SK-N-SH (cell line): ENCODE results near the gene FCHO2. TPM values are rescaled to one million over a fixed set of nuclear protein-coding genes. Genes with fewer than 3 reads are reported as not detected.

Source experiments
- CTCF ChIA-PET: fragments of 300-600, 350-600 bp; formaldehyde crosslinking; extraction: SDS; loops from one replicate; lab custom pipeline; 2021; lab: Yijun Ruan, JAX
- POLR2A ChIA-PET: fragments of 350-600 bp; sonication (Branson Sonifier 250); formaldehyde crosslinking; extraction: SDS; loops from one replicate; lab custom pipeline; 2020; ENCODE audit warnings: antibody characterized with exemption, inconsistent platforms; lab: Yijun Ruan, JAX
- DNase-seq: peaks from one replicate; pipeline ENCODE4 v3.0.0; 2012
- H2AFZ ChIP-seq: fragments of 200-600 bp; sonication (generic); 2 replicates; pipeline ENCODE4 v1.8.1; 2016; ENCODE audit warnings: antibody characterized with exemption, mild to moderate bottlenecking, low read depth
- H3F3A ChIP-seq: fragments of 200-600 bp; sonication (generic); replicated peaks from 2 replicates; pipeline ENCODE3; 2016; ENCODE audit warnings: antibody characterized with exemption, mild to moderate bottlenecking; ENCODE audit not compliant: insufficient read depth
- H3K27ac ChIP-seq, 2 experiments: fragments of 200-500 bp in 1 of 2; fragments of 200-600 bp in 1 of 2; sonication (Bioruptor generic) in 1 of 2; sonication (generic), shearing (Covaris generic) in 1 of 2; 2 replicates each; pipeline versions ENCODE4 v1.5.1 to v1.6.1; 2014 to 2016; ENCODE audit warnings: low read depth in 2 of 2, inconsistent platforms in 1 of 2, low read length in 1 of 2, mild to moderate bottlenecking in 1 of 2, mixed read lengths in 1 of 2
- H3K27me3 ChIP-seq: fragments of 200-600 bp; sonication (generic), shearing (Covaris generic); 2 replicates; pipeline ENCODE4 v1.6.1; 2016; ENCODE audit warnings: mixed run types; ENCODE audit not compliant: insufficient read depth
- H3K36me3 ChIP-seq, 2 experiments: fragments of 200-500 bp in 1 of 2; fragments of 200-600 bp in 1 of 2; sonication (Bioruptor generic) in 1 of 2; sonication (generic) in 1 of 2; replicated peaks in 1 of 2; 2 replicates each; pipeline versions ENCODE3 to v1.5.1; 2014 to 2016; ENCODE audit warnings: low read length in 1 of 2, mild to moderate bottlenecking in 1 of 2; ENCODE audit not compliant: insufficient read depth in 2 of 2, control insufficient read depth in 1 of 2
- H3K4me1 ChIP-seq, 2 experiments: fragments of 200-500 bp in 1 of 2; fragments of 200-600 bp in 1 of 2; sonication (Bioruptor generic) in 1 of 2; sonication (generic), shearing (Covaris generic) in 1 of 2; 2 replicates each; pipeline versions ENCODE4 v1.5.1 to v1.6.1; 2014 to 2016; ENCODE audit warnings: low read depth in 1 of 2, low read length in 1 of 2, mixed run types in 1 of 2; ENCODE audit not compliant: insufficient read depth in 2 of 2, control insufficient read depth in 1 of 2
- H3K4me2 ChIP-seq: fragments of 200-600 bp; sonication (generic), shearing (Covaris generic); 2 replicates; pipeline ENCODE4 v1.6.1; 2017; ENCODE audit warnings: mixed run types
- H3K4me3 ChIP-seq, 2 experiments: fragments of 200-500 bp in 1 of 2; fragments of 200-600 bp in 1 of 2; sonication (Bioruptor generic) in 1 of 2; sonication (generic), shearing (Covaris generic) in 1 of 2; 2 replicates each; pipeline versions ENCODE4 v1.5.1 to v1.8.1; 2014 to 2016; ENCODE audit warnings: low read depth in 2 of 2, inconsistent platforms in 1 of 2, low read length in 1 of 2, mild to moderate bottlenecking in 1 of 2, mixed read lengths in 1 of 2, moderate library complexity in 1 of 2
- H3K79me2 ChIP-seq: fragments of 200-600 bp; sonication (generic); 2 replicates; pipeline ENCODE4 v1.8.1; 2017; ENCODE audit warnings: mild to moderate bottlenecking; ENCODE audit not compliant: insufficient read depth
- H3K9ac ChIP-seq: fragments of 200-600 bp; sonication (generic); 2 replicates; pipeline ENCODE4 v1.6.1; 2017; ENCODE audit warnings: mixed run types
- H3K9me2 ChIP-seq: fragments of 200-600 bp; sonication (generic); 2 replicates; pipeline ENCODE4 v1.6.1; 2017; ENCODE audit warnings: mixed run types
- H3K9me3 ChIP-seq: fragments of 200-600 bp; sonication (generic); 2 replicates; pipeline ENCODE4 v1.6.1; 2017; ENCODE audit warnings: mixed run types, mild to moderate bottlenecking, moderate library complexity
- H4K20me1 ChIP-seq: fragments of 200-600 bp; sonication (generic); 2 replicates; pipeline ENCODE4 v1.6.1; 2017; ENCODE audit warnings: mild to moderate bottlenecking, mixed run types; ENCODE audit not compliant: insufficient read depth
- CHD2 ChIP-seq: fragments of 150-350 bp; IDR thresholded peaks from 2 replicates; pipeline ENCODE4 v1.6.1; 2018; ENCODE audit warnings: low read length; ENCODE audit not compliant: partially characterized antibody
- ELF1 ChIP-seq: IDR thresholded peaks from 2 replicates; pipeline ENCODE4 v1.4.0; 2012
- EP300 ChIP-seq, 2 experiments: IDR thresholded peaks; 2 replicates each; pipeline versions ENCODE4 v1.4.0 to v1.6.1; 2012; ENCODE audit warnings: borderline replicate concordance in 1 of 2, low read depth in 1 of 2, low read length in 1 of 2
- FOSL2 ChIP-seq: IDR thresholded peaks from 2 replicates; pipeline ENCODE4 v1.4.0; 2012; ENCODE audit warnings: low read depth, mild to moderate bottlenecking, moderate library complexity, borderline replicate concordance
- GABPA ChIP-seq: IDR thresholded peaks from 2 replicates; pipeline ENCODE4 v1.4.0; 2012; ENCODE audit warnings: low read depth, mild to moderate bottlenecking
- GATA2 ChIP-seq: sonication (generic); formaldehyde crosslinking; IDR thresholded peaks from 2 replicates; pipeline ENCODE4 v1.5.0; 2020; ENCODE audit warnings: mild to moderate bottlenecking, missing genetic modification reagents
- JUND ChIP-seq: IDR thresholded peaks from 2 replicates; pipeline ENCODE4 v1.4.0; 2012
- MXI1 ChIP-seq: IDR thresholded peaks from 2 replicates; pipeline ENCODE4 v1.6.1; 2012; ENCODE audit warnings: mild to moderate bottlenecking, low read depth, low read length, improper control_type of control experiment
- NRF1 ChIP-seq: IDR thresholded peaks from 2 replicates; pipeline ENCODE4 v1.6.1; 2012; ENCODE audit warnings: low read depth, mild to moderate bottlenecking, low read length
- RAD21 ChIP-seq: IDR thresholded peaks from 2 replicates; pipeline ENCODE4 v1.6.1; 2012; ENCODE audit warnings: mild to moderate bottlenecking, low read length
- RFX5 ChIP-seq: IDR thresholded peaks from 2 replicates; pipeline ENCODE4 v1.6.1; 2012; ENCODE audit warnings: mild to moderate bottlenecking, improper control_type of control experiment, low read length
- RXRA ChIP-seq: IDR thresholded peaks from 2 replicates; pipeline ENCODE4 v1.4.0; 2012; ENCODE audit warnings: low read depth, mild to moderate bottlenecking, borderline replicate concordance
- SIN3A ChIP-seq: IDR thresholded peaks from 2 replicates; pipeline ENCODE4 v1.6.1; 2012; ENCODE audit warnings: low read depth, mild to moderate bottlenecking, low read length, moderate library complexity, borderline replicate concordance
- TCF12 ChIP-seq: IDR thresholded peaks from 2 replicates; pipeline ENCODE4 v1.4.0; 2012
- TEAD4 ChIP-seq: IDR thresholded peaks from 2 replicates; pipeline ENCODE4 v1.4.0; 2012; ENCODE audit warnings: mild to moderate bottlenecking, borderline replicate concordance; ENCODE audit not compliant: insufficient read depth
- YY1 ChIP-seq: IDR thresholded peaks from 2 replicates; pipeline ENCODE4 v1.4.0; 2012; ENCODE audit warnings: low read depth, mild to moderate bottlenecking
- WGBS: methylation state at CpG from one replicate; pipeline ENCODE4 v1.1.6; 2017; ENCODE audit warnings: low lambda C conversion rate; 5-methylcytosine and 5-hydroxymethylcytosine counted together
- polyA plus RNA-seq, 3 experiments: library from polyadenylated mRNA; depleted of rRNA; stranded (reverse); fragments of >200 nt; gene quantifications; 2 replicates each; pipeline ENCODE4 v1.2.3, GENCODE V29; 2012
- TF ChIP-seq, protein P1 (sequence below): fragments of 200-600 bp; sonication (generic); IDR thresholded peaks from 2 replicates; pipeline ENCODE4 v1.6.1; 2017; ENCODE audit warnings: antibody characterized with exemption, mild to moderate bottlenecking, moderate library complexity
- TF ChIP-seq, protein P2 (sequence below): IDR thresholded peaks from 2 replicates; pipeline ENCODE4 v1.4.0; 2012; ENCODE audit warnings: low read depth, borderline replicate concordance
- TF ChIP-seq, protein P3 (sequence below): IDR thresholded peaks from 2 replicates; pipeline ENCODE4; 2012
- TF ChIP-seq, protein P4 (sequence below): fragments of 150-350 bp; IDR thresholded peaks from 2 replicates; pipeline ENCODE4 v1.6.1; 2016; ENCODE audit warnings: mild to moderate bottlenecking, low read depth, low read length
- TF ChIP-seq, protein P5 (sequence below): IDR thresholded peaks from 2 replicates; pipeline ENCODE4 v1.4.0; 2012; ENCODE audit warnings: low read depth

FCHO2 gene
- polyA plus RNA-seq, 1 of the 3 experiments (the other 2 are of a cell fraction): 5.2 TPM

DNA sequence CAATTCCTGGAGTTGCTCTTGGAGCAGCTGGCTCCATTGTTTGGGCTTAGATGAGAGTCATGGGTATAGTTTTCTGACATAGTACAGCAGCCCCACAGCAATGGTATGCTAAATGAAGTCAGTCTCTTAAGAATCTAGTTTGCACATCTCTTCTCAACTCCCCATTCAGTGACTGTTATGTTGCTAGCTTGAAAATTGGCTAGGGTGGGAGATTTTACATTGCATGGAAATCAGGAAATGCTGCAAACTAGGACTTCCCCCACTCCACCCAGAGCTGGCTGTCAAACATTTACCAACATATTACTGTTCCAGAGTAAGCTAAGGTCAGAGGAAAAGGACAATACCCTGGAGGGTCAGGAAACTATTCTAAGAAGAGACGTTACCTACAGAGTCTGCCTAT, 17.6 kb upstream of the FCHO2 start (continued):
- TF ChIP-seq, protein P1, sequence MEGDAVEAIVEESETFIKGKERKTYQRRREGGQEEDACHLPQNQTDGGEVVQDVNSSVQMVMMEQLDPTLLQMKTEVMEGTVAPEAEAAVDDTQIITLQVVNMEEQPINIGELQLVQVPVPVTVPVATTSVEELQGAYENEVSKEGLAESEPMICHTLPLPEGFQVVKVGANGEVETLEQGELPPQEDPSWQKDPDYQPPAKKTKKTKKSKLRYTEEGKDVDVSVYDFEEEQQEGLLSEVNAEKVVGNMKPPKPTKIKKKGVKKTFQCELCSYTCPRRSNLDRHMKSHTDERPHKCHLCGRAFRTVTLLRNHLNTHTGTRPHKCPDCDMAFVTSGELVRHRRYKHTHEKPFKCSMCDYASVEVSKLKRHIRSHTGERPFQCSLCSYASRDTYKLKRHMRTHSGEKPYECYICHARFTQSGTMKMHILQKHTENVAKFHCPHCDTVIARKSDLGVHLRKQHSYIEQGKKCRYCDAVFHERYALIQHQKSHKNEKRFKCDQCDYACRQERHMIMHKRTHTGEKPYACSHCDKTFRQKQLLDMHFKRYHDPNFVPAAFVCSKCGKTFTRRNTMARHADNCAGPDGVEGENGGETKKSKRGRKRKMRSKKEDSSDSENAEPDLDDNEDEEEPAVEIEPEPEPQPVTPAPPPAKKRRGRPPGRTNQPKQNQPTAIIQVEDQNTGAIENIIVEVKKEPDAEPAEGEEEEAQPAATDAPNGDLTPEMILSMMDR: no peak
- TF ChIP-seq MXI1 (no peak), EP300 (IDR thresholded peaks at IDR 0.05; ENCODE audit: borderline replicate concordance in 1 of 2, low read depth in 1 of 2, low read length in 1 of 2) (no peak), TCF12 (no peak)

DNA sequence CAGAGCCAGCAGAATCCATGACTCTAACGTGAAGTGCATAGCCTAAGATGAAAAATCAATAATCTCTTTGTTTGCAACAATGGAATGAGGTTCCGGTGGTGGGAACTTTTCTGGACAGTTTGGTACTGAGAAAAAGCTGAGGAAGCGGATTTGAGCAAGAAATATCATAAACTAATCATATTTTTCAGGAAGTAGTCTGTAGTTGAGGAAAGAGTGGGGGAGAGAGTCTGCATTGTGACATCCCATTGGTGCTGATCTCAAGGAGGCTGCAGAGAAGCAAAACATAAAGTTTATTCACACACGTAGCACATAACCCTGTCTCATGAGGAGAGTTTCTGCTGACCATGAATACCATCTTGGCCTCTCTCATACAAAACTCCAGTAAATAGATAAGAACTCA, 15.8 kb upstream of the FCHO2 start:
- Histone ChIP-seq H3K4me2 (no peak overlapping the region), H3K9ac (no peak overlapping the region), H3K36me3 (no peaks in the 10 kb centered on the region), H3K9me3 (no peaks in the 10 kb centered on the region), H4K20me1 (no peaks in the 10 kb centered on the region), H2AFZ (no peak overlapping the region), H3K27me3 (no peaks in the 10 kb centered on the region), H3K9me2 (no peaks in the 10 kb centered on the region), H3K79me2 (no peaks in the 10 kb centered on the region), H3K4me1 (no peaks in the 10 kb centered on the region), H3K4me3 (no peak overlapping the region), H3F3A (peaks cover under 1% of the 10 kb centered on the region), H3K27ac (no peak overlapping the region)
- ChIA-PET CTCF (no interaction called here), POLR2A (no interaction called here)
- TF ChIP-seq RFX5: no peak
- no peak for TF ChIP-seq TCF12
- no peak for TF ChIP-seq TEAD4
- TF ChIP-seq CHD2: no peak
- no peak for TF ChIP-seq YY1
- TF ChIP-seq NRF1: no peak
- TF ChIP-seq GABPA: no peak
- TF ChIP-seq SIN3A: no peak
- TF ChIP-seq, protein P2, sequence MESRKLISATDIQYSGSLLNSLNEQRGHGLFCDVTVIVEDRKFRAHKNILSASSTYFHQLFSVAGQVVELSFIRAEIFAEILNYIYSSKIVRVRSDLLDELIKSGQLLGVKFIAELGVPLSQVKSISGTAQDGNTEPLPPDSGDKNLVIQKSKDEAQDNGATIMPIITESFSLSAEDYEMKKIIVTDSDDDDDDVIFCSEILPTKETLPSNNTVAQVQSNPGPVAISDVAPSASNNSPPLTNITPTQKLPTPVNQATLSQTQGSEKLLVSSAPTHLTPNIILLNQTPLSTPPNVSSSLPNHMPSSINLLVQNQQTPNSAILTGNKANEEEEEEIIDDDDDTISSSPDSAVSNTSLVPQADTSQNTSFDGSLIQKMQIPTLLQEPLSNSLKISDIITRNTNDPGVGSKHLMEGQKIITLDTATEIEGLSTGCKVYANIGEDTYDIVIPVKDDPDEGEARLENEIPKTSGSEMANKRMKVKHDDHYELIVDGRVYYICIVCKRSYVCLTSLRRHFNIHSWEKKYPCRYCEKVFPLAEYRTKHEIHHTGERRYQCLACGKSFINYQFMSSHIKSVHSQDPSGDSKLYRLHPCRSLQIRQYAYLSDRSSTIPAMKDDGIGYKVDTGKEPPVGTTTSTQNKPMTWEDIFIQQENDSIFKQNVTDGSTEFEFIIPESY: no peak
- no peak for TF ChIP-seq ELF1
- TF ChIP-seq, protein P3, sequence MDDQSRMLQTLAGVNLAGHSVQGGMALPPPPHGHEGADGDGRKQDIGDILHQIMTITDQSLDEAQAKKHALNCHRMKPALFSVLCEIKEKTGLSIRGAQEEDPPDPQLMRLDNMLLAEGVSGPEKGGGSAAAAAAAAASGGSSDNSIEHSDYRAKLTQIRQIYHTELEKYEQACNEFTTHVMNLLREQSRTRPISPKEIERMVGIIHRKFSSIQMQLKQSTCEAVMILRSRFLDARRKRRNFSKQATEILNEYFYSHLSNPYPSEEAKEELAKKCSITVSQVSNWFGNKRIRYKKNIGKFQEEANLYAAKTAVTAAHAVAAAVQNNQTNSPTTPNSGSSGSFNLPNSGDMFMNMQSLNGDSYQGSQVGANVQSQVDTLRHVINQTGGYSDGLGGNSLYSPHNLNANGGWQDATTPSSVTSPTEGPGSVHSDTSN: no peak
- TF ChIP-seq, protein P4, sequence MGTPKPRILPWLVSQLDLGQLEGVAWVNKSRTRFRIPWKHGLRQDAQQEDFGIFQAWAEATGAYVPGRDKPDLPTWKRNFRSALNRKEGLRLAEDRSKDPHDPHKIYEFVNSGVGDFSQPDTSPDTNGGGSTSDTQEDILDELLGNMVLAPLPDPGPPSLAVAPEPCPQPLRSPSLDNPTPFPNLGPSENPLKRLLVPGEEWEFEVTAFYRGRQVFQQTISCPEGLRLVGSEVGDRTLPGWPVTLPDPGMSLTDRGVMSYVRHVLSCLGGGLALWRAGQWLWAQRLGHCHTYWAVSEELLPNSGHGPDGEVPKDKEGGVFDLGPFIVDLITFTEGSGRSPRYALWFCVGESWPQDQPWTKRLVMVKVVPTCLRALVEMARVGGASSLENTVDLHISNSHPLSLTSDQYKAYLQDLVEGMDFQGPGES: no peak
- no peak for TF ChIP-seq GATA2 (CRISPR knock-in tag)
- no peak for TF ChIP-seq RXRA
- TF ChIP-seq JUND: no peak
- no peak for TF ChIP-seq RAD21
- no peak for TF ChIP-seq FOSL2
- no peak for TF ChIP-seq EP300 (IDR thresholded peaks at IDR 0.05; ENCODE audit: borderline replicate concordance in 1 of 2, low read depth in 1 of 2, low read length in 1 of 2)
- TF ChIP-seq, protein P5, sequence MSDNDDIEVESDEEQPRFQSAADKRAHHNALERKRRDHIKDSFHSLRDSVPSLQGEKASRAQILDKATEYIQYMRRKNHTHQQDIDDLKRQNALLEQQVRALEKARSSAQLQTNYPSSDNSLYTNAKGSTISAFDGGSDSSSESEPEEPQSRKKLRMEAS: no peak
- WGBS: 65% methylated on average over 4 of the region's 4 CpGs
- no peak for DNase-seq
